Measurements from ENCODE around the gene ACOX3. TPM values are rescaled to one million over a fixed set of nuclear protein-coding genes. Genes with fewer than 3 reads are reported as not detected.

Gene ACOX3
- total RNA-seq, 2 experiments from 2014 or later, result 12.7 to 16.8 TPM

- no peak for TF ChIP-seq EZH2phosphoT487 (IDR thresholded peaks at IDR 0.05; ENCODE audit: borderline replicate concordance, low read depth, low read length)
- TF ChIP-seq, protein P1, sequence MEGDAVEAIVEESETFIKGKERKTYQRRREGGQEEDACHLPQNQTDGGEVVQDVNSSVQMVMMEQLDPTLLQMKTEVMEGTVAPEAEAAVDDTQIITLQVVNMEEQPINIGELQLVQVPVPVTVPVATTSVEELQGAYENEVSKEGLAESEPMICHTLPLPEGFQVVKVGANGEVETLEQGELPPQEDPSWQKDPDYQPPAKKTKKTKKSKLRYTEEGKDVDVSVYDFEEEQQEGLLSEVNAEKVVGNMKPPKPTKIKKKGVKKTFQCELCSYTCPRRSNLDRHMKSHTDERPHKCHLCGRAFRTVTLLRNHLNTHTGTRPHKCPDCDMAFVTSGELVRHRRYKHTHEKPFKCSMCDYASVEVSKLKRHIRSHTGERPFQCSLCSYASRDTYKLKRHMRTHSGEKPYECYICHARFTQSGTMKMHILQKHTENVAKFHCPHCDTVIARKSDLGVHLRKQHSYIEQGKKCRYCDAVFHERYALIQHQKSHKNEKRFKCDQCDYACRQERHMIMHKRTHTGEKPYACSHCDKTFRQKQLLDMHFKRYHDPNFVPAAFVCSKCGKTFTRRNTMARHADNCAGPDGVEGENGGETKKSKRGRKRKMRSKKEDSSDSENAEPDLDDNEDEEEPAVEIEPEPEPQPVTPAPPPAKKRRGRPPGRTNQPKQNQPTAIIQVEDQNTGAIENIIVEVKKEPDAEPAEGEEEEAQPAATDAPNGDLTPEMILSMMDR (conservative IDR thresholded peaks at IDR 0.05; ENCODE audit: low read length), result no peak
- no TSS peak for BruUV-seq (replicated peaks)
- no peaks in the 10 kb centered on the region for H3K9me3 ChIP-seq (ENCODE audit: low read length)
- H3K4me2 ChIP-seq (ENCODE audit: low read length), result peak overlapping the region; percentile 97
- POLR2A ChIA-PET, result no interaction called here
- peak overlapping the region; percentile 98 for H3K4me3 ChIP-seq (ENCODE audit: low read depth, low read length, poor library complexity, severe bottlenecking)
- peaks cover 33% of the 10 kb centered on the region; the same call in 1 of the 2 replicates for H3K36me3 ChIP-seq (ENCODE audit: insufficient read depth, low read length)
- peaks cover 57% of the 10 kb centered on the region for H3K79me2 ChIP-seq (ENCODE audit: insufficient read depth, low read depth, low read length)
- no peak overlapping the region for H3K27ac ChIP-seq (ENCODE audit: low read depth, low read length, poor library complexity, severe bottlenecking)
- DNase-seq (ENCODE audit: low spot score), result no peak
- CTCF ChIA-PET (ENCODE audit: unreplicated experiment), result no interaction called here
- peaks cover 44% of the 10 kb centered on the region for H3K4me1 ChIP-seq (ENCODE audit: insufficient read depth, low read length, poor library complexity, severe bottlenecking)
- intact Hi-C loops (cut with micrococcal nuclease; ENCODE audit: unreplicated experiment), result no loop called here
- peaks cover 14% of the 10 kb centered on the region for H4K20me1 ChIP-seq (ENCODE audit: insufficient read depth, low read length)
- no peaks in the 10 kb centered on the region for H3K9me2 ChIP-seq (ENCODE audit: insufficient read depth, low read length)
- no peak overlapping the region for H2AFZ ChIP-seq (ENCODE audit: low read length)
Observed at GRCh38 chr4:8442596-8443358, 2.3 kb upstream of the ACOX3 start.

DNA sequence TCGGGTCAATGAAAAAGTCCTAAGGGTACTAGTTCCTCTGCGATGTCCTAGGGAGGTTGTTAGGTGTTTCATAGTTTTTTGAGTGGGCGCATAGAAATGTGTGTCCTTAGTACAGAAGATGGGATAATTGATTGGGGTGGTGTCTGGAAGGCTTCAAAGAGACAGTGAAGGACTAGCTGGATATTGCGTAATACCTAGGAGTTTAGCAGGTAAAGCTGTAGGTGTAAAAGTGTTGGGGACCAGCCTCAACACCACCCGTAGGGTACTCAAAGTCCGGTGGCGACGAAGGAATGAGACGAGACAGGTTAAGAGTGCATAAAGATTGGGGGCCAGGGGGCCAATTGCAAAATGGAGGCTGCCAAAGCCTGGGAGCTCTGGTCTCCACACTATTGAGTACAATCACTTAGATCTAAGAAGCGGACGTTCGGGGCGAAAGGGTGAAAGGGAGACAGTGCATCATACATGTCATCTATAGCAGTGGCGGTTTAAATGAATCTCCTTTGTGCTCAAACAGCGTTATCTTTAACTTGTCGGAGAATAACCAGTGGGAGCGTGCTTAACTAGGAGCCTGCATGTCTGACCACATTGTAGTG is 1.1 kb upstream of the ACOX3 start:
- peaks cover 22% of the 10 kb centered on the region; the same call in 1 of the 2 replicates for H3K36me3 ChIP-seq (ENCODE audit: insufficient read depth, low read length)
- CTCF ChIA-PET (ENCODE audit: unreplicated experiment), result no interaction called here
- DNase-seq (ENCODE audit: low spot score), result no peak
- H3K9me2 ChIP-seq (ENCODE audit: insufficient read depth, low read length), result no peaks in the 10 kb centered on the region
- peaks cover 47% of the 10 kb centered on the region for H3K4me1 ChIP-seq (ENCODE audit: insufficient read depth, low read length, poor library complexity, severe bottlenecking)
- H3K79me2 ChIP-seq (ENCODE audit: insufficient read depth, low read depth, low read length), result peaks cover 66% of the 10 kb centered on the region
- H3K4me2 ChIP-seq (ENCODE audit: low read length), result peak overlapping the region; percentile 97
- no peak overlapping the region for H3K27ac ChIP-seq (ENCODE audit: low read depth, low read length, poor library complexity, severe bottlenecking)
- peak overlapping the region; percentile 98 for H3K4me3 ChIP-seq (ENCODE audit: low read depth, low read length, poor library complexity, severe bottlenecking)
- H3K9me3 ChIP-seq (ENCODE audit: low read length), result no peaks in the 10 kb centered on the region
- no peak for TF ChIP-seq EZH2phosphoT487 (IDR thresholded peaks at IDR 0.05; ENCODE audit: borderline replicate concordance, low read depth, low read length)
- TF ChIP-seq, protein P1 (conservative IDR thresholded peaks at IDR 0.05; ENCODE audit: low read length), result no peak
- no peak overlapping the region for H2AFZ ChIP-seq (ENCODE audit: low read length)
- POLR2A ChIA-PET, result interaction anchor here (1.1 kb wide), 1 partner anchor 12 kb away, joined by 3 read pairs; no protein-coding TSS in a partner anchor
- BruUV-seq (replicated peaks), result TSS peak; percentile 55
- H4K20me1 ChIP-seq (ENCODE audit: insufficient read depth, low read length), result peaks cover 14% of the 10 kb centered on the region
- intact Hi-C loops (cut with micrococcal nuclease; ENCODE audit: unreplicated experiment), result no loop called here

Measured in OCI-LY7 (cell line).